SK-N-MC (cell line): ENCODE measurements around the gene NCKAP5L.

Experiments used
- DNase-seq: peaks from one replicate; pipeline ENCODE4 v3.0.0-alpha.2; 2011; ENCODE audit warnings: low read depth, low spot score
- H3K27ac ChIP-seq: fragments of 200-600 bp; sonication (generic); 2 replicates; pipeline ENCODE4 v1.5.1; 2016; ENCODE audit warnings: mixed run types
- H3K36me3 ChIP-seq: fragments of 200-600 bp; sonication (generic); 2 replicates; pipeline ENCODE4 v1.6.1; 2017; ENCODE audit warnings: antibody characterized with exemption, low read length, mixed read lengths; ENCODE audit not compliant: insufficient read depth
- H3K4me3 ChIP-seq: fragments of 200-600 bp; sonication (generic); 2 replicates; pipeline ENCODE4 v1.5.1; 2016
- H3K9ac ChIP-seq: fragments of 200-600 bp; sonication (generic); 2 replicates; pipeline ENCODE4 v1.8.0; 2017; ENCODE audit warnings: mixed run types, mixed read lengths; ENCODE audit not compliant: insufficient read length
- H3K9me3 ChIP-seq: fragments of 200-600 bp; sonication (generic); 2 replicates; pipeline ENCODE4 v1.6.1; 2017; ENCODE audit warnings: low read depth, mild to moderate bottlenecking, antibody characterized with exemption, low read length, moderate library complexity, mixed read lengths
- EZH2 ChIP-seq: fragments of 200-600 bp; sonication (generic); IDR thresholded peaks from one replicate; pipeline ENCODE4 v1.6.1; 2017; ENCODE audit warnings: antibody characterized with exemption
- FOXP2 ChIP-seq: optimal IDR thresholded peaks from 2 replicates; pipeline ENCODE3; 2011; ENCODE audit warnings: mild to moderate bottlenecking, moderate library complexity; ENCODE audit not compliant: insufficient read depth; ENCODE audit errors: extremely low read length, control extremely low read depth
- POLR2AphosphoS5 ChIP-seq: IDR thresholded peaks from 2 replicates; pipeline ENCODE4 v1.6.1; 2012; ENCODE audit warnings: mild to moderate bottlenecking, low read depth, low read length, borderline replicate concordance

NCKAP5L gene

DNA sequence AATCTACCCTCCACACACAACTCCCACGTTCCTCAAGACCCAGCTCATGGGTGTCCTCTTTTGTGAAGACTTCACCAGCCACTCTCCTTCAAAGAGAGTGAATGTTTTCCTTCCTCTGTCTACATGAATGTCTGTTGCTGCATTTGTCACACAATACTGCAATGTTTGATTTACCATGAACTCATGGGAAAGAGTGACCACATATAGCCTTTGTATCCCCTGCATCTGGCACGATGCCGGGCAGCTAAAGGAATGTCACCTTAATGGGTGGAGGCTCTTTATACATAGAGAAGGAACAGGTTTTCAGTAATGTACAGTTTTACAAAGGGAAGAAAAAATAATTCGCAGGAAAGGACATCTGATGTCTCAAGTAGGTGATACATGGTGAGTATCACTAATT is 26.8 kb upstream of the NCKAP5L start:
- H3K9me3 ChIP-seq, result no peaks in the 10 kb centered on the region
- H3K4me3 ChIP-seq, result no peak overlapping the region
- DNase-seq, result no peak
- no peak overlapping the region for H3K27ac ChIP-seq
- no peak overlapping the region for H3K9ac ChIP-seq
- TF ChIP-seq EZH2 (no peak), POLR2AphosphoS5 (no peak), FOXP2 (no peak)
- H3K36me3 ChIP-seq, result no peaks in the 10 kb centered on the region

DNA sequence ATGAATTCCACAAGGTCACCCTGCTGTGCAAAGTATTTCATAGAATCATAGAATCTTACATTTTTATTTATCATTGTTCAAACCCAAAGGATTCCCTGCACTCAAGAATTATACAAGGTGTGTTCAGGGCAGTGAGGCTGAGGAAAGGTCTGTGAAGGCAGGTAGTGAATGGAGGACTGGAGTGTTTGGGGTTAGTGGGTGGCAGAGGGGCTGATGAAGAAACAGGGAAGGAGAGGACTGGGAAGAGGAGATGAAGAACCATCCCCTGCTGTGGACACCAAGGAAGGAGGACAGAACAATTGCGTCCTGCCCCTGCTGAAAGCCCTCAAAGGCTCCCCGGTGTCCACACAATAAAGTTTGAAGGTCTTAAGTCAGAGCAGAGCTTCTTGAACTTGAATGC is 25.5 kb upstream of the NCKAP5L start:
- no peak overlapping the region for H3K4me3 ChIP-seq
- H3K27ac ChIP-seq, result no peak overlapping the region
- H3K9me3 ChIP-seq, result no peaks in the 10 kb centered on the region
- H3K9ac ChIP-seq, result no peak overlapping the region
- DNase-seq, result no peak
- TF ChIP-seq EZH2 (no peak), POLR2AphosphoS5 (no peak), FOXP2 (no peak)
- H3K36me3 ChIP-seq, result no peaks in the 10 kb centered on the region

GRCh38 chr12:49847161-49847560 is 18.9 kb upstream of the NCKAP5L start:
- no peaks in the 10 kb centered on the region for H3K9me3 ChIP-seq
- H3K9ac ChIP-seq, result no peak overlapping the region

DNA sequence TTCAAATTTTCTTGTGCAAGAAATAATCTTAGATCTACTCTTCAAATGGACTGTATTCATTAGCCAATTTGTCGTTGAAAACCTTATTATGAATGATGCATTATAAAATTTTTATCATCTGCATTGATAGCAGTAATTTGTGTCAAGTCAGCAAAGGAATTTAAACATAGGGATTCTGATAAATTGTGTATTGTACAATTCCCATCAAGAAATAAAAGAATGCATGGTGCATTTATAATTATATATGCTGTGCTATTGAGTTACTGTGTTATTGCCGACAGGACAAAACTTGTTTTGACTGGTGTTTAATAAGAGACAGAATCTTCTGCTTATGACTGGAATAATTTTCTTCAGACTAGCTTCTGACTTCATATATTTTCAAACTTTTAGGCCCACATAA is 17.8 kb upstream of the NCKAP5L start:
- Histone ChIP-seq H3K27ac (0 out of 2 replicates have a peak overlapping the region, but pooled peaks have one; percentile 2), H3K9me3 (no peaks in the 10 kb centered on the region), H3K36me3 (no peaks in the 10 kb centered on the region), H3K9ac (no peak overlapping the region), H3K4me3 (no peak overlapping the region)
- DNase-seq, result no peak
- TF ChIP-seq EZH2 (no peak), POLR2AphosphoS5 (no peak), FOXP2 (no peak)

More at GRCh38 chr12:49847161-49847560, 18.9 kb upstream of the NCKAP5L start:
- Histone ChIP-seq H3K36me3 (no peaks in the 10 kb centered on the region), H3K4me3 (no peak overlapping the region), H3K27ac (no peak overlapping the region)
- DNase-seq, result no peak
- TF ChIP-seq FOXP2 (no peak), EZH2 (no peak), POLR2AphosphoS5 (no peak)

GRCh38 chr12:49843876-49844437 is 15.7 kb upstream of the NCKAP5L start:
- no peak for TF ChIP-seq EZH2
- TF ChIP-seq FOXP2, result no peak
- TF ChIP-seq POLR2AphosphoS5, result no peak
- no peak for DNase-seq
- H3K9ac ChIP-seq, result peak overlapping the region; percentile 99
- no peaks in the 10 kb centered on the region for H3K9me3 ChIP-seq
- H3K36me3 ChIP-seq, result no peaks in the 10 kb centered on the region
- H3K4me3 ChIP-seq, result peak overlapping the region; percentile 99
- peak overlapping the region; percentile 90; the same call in 1 of the 2 replicates for H3K27ac ChIP-seq

- TF ChIP-seq POLR2AphosphoS5, result no peak
- no peak for TF ChIP-seq EZH2
- no peak for TF ChIP-seq FOXP2
- peak overlapping the region; percentile 99 for H3K9ac ChIP-seq
- H3K9me3 ChIP-seq, result no peaks in the 10 kb centered on the region
- no peaks in the 10 kb centered on the region for H3K36me3 ChIP-seq
- peak overlapping the region; percentile 99 for H3K4me3 ChIP-seq
- peak overlapping the region; percentile 90 for H3K27ac ChIP-seq
- DNase-seq, result no peak
Measured at GRCh38 chr12:49843411-49843810, 15.2 kb upstream of the NCKAP5L start.

GRCh38 chr12:49842519-49843352 is 14.5 kb upstream of the NCKAP5L start, which contains the start of gene BCDIN3D:
Gene BCDIN3D, minus strand, starts transcription at chr12:49843106. Its CDS starts 19 bp downstream, at chr12:49843087.
- Histone ChIP-seq H3K9me3 (no peaks in the 10 kb centered on the region), H3K4me3 (peak within 1 kb of the TSS; percentile 99), H3K9ac (peak within 1 kb of the TSS; percentile 99), H3K36me3 (no peaks in the 10 kb centered on the region), H3K27ac (peak within 1 kb of the TSS; percentile 90)
- DNase-seq, result no peak
- TF ChIP-seq POLR2AphosphoS5, result peak; percentile 93
- TF ChIP-seq EZH2, result no peak

GRCh38 chr12:49838973-49839633 is 10.9 kb upstream of the NCKAP5L start:
- Histone ChIP-seq H3K9ac (no peak overlapping the region), H3K36me3 (no peaks in the 10 kb centered on the region), H3K27ac (no peak overlapping the region), H3K9me3 (no peaks in the 10 kb centered on the region), H3K4me3 (no peak overlapping the region)
- no peak for DNase-seq
- TF ChIP-seq FOXP2, result no peak
- TF ChIP-seq POLR2AphosphoS5, result no peak
- no peak for TF ChIP-seq EZH2
